ENCODE results near the gene KPNA2. TPM values are rescaled to one million over a fixed set of nuclear protein-coding genes. Genes with fewer than 3 reads are reported as not detected.
A peak's percentile ranks its signal among the peaks of the same experiment; 100 is the strongest.

The KPNA2 gene
- total and polyA plus RNA-seq, 9 of the 15 experiments (the other 6 are each of a cell fraction or from before 2014, with no cell fraction given) = 132 to 984 (median 241) TPM

DNA sequence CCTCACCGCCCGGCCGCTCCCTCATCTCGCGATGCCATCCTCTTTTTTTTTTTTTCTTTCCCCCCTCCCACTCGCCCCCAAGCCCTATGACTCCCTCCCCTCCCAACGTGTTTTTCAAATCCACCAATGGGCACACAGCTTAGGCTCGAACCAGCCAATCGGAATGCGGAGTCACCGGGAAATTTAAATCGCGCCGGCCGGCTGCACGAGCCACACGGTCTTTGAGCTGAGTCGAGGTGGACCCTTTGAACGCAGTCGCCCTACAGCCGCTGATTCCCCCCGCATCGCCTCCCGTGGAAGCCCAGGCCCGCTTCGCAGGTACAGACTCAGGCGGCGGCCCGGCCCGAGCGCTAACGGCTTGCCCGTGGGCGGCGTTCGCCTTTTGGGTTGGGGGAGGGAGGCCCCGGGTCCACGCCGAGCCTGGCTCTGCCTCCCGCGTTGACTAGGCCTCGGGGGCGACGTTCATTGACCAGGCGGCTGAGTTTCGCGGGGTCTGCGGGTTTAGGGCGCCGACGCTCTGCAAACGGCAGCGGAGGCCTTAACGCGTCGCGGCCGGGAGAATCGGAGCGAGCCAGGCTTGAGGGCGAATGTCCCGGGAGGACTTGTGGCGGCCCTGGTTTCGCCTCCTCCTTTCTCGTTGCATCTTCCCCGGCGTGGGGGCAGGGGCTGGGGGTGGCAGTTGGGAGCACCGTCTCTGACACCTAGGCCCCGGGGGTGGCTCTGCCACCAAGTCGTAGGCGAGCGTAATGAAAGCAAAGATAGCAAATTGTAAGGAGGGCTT is at the start of gene KPNA2 (continued):
- TF ChIP-seq MYBL2 (IDR thresholded peaks at IDR 0.05; ENCODE audit: low read depth) (peak; percentile 98), MYBL2 (CRISPR knock-in tag; IDR thresholded peaks at IDR 0.05; ENCODE audit: borderline replicate concordance) (peak; percentile 87; the same call in 1 of the 2 replicates), SRSF3 (IDR thresholded peaks at IDR 0.05; ENCODE audit: insufficient read depth, low read length) (peak; percentile 69; the same call in 1 of the 2 replicates), JUN (IDR thresholded peaks at IDR 0.05; ENCODE audit: borderline replicate concordance, low read depth, low read length) (no peak; the same call in 1 of the 2 replicates), JUN (CRISPR knock-in tag; IDR thresholded peaks at IDR 0.05; ENCODE audit: borderline replicate concordance) (0 out of 2 replicates have a peak, but pooled peaks have one; percentile 77), IRF2 (CRISPR knock-in tag; IDR thresholded peaks at IDR 0.05) (no peak), HNRNPUL1 (IDR thresholded peaks at IDR 0.05; ENCODE audit: low read length) (no peak; the same call in 1 of the 2 replicates), ZNF140 (CRISPR knock-in tag; IDR thresholded peaks at IDR 0.05) (no peak), BCOR (IDR thresholded peaks at IDR 0.05) (no peak), KDM5B (IDR thresholded peaks at IDR 0.05; ENCODE audit: insufficient replicate concordance, low read depth, low read length) (peak; percentile 88), NONO (IDR thresholded peaks at IDR 0.05; ENCODE audit: low read depth in 2 of 2, low read length in 1 of 2) (peak; percentile 38 to 57; a peak in 2 of 4 replicates), ATF3 (IDR thresholded peaks at IDR 0.05) (no peak), ATF3 (CRISPR knock-in tag; conservative IDR thresholded peaks at IDR 0.05) (no peak; the same call in 1 of the 2 replicates), SNIP1 (IDR thresholded peaks at IDR 0.05; ENCODE audit: low read depth) (no peak), ZNF551 (CRISPR knock-in tag; IDR thresholded peaks at IDR 0.05) (no peak), SMARCA5 (IDR thresholded peaks at IDR 0.05) (no peak), EGR1 (conservative IDR thresholded peaks at IDR 0.05) (peak; percentile 86)
- TF ChIP-seq, protein P1, sequence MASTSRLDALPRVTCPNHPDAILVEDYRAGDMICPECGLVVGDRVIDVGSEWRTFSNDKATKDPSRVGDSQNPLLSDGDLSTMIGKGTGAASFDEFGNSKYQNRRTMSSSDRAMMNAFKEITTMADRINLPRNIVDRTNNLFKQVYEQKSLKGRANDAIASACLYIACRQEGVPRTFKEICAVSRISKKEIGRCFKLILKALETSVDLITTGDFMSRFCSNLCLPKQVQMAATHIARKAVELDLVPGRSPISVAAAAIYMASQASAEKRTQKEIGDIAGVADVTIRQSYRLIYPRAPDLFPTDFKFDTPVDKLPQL (IDR thresholded peaks at IDR 0.05; ENCODE audit: extremely low read depth, insufficient read length) = peak; percentile 54
- TF ChIP-seq, protein P2, sequence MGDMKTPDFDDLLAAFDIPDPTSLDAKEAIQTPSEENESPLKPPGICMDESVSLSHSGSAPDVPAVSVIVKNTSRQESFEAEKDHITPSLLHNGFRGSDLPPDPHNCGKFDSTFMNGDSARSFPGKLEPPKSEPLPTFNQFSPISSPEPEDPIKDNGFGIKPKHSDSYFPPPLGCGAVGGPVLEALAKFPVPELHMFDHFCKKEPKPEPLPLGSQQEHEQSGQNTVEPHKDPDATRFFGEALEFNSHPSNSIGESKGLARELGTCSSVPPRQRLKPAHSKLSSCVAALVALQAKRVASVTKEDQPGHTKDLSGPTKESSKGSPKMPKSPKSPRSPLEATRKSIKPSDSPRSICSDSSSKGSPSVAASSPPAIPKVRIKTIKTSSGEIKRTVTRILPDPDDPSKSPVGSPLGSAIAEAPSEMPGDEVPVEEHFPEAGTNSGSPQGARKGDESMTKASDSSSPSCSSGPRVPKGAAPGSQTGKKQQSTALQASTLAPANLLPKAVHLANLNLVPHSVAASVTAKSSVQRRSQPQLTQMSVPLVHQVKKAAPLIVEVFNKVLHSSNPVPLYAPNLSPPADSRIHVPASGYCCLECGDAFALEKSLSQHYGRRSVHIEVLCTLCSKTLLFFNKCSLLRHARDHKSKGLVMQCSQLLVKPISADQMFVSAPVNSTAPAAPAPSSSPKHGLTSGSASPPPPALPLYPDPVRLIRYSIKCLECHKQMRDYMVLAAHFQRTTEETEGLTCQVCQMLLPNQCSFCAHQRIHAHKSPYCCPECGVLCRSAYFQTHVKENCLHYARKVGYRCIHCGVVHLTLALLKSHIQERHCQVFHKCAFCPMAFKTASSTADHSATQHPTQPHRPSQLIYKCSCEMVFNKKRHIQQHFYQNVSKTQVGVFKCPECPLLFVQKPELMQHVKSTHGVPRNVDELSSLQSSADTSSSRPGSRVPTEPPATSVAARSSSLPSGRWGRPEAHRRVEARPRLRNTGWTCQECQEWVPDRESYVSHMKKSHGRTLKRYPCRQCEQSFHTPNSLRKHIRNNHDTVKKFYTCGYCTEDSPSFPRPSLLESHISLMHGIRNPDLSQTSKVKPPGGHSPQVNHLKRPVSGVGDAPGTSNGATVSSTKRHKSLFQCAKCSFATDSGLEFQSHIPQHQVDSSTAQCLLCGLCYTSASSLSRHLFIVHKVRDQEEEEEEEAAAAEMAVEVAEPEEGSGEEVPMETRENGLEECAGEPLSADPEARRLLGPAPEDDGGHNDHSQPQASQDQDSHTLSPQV (IDR thresholded peaks at IDR 0.05) = no peak; the same call in 1 of the 2 replicates
- TF ChIP-seq, protein P3, sequence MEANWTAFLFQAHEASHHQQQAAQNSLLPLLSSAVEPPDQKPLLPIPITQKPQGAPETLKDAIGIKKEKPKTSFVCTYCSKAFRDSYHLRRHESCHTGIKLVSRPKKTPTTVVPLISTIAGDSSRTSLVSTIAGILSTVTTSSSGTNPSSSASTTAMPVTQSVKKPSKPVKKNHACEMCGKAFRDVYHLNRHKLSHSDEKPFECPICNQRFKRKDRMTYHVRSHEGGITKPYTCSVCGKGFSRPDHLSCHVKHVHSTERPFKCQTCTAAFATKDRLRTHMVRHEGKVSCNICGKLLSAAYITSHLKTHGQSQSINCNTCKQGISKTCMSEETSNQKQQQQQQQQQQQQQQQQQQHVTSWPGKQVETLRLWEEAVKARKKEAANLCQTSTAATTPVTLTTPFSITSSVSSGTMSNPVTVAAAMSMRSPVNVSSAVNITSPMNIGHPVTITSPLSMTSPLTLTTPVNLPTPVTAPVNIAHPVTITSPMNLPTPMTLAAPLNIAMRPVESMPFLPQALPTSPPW (CRISPR knock-in tag; IDR thresholded peaks at IDR 0.05) = peak; percentile 100

All from K562 (cell line).